ENCODE measurements around the gene RUNX2.

DNA sequence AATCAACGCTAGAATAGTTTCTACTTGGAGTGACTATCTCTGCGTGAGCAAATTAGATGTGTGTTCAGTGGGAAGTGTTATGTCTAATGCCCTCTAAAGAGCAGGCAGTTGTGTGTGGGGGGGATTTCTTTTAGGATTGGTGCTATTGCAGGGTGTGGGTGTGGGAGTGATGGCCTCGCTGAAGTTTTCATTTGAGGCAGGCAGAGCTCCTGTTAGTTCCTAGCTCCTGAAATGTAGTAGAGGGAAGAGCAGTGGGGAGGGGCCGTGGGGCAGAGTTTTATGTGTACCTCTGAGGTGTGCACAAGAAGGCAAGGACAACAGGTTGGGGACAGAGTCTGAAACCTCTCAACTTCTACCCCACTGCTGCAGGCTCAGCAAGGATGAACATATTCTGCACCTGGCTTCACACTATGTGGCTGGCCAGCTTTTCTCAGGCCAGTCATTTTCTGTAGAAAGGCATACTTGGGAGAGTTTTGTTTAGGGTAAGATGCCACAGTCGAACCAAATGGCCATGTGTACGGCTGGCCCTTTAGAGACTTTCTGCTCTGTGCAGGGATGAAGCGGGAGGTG, 278.8 kb downstream of the RUNX2 start:
- TF ChIP-seq ZFP3 (CRISPR knock-in tag; IDR thresholded peaks at IDR 0.05) (no peak), ARNTL (CRISPR knock-in tag; IDR thresholded peaks at IDR 0.05; ENCODE audit: borderline replicate concordance, low read depth) (no peak), TCF4 (CRISPR knock-in tag; IDR thresholded peaks at IDR 0.05; ENCODE audit: borderline replicate concordance) (no peak), ZFP30 (CRISPR knock-in tag; IDR thresholded peaks at IDR 0.05) (no peak), POU6F1 (CRISPR knock-in tag; IDR thresholded peaks at IDR 0.05; ENCODE audit: borderline replicate concordance, low read depth) (no peak), BACH2 (CRISPR knock-in tag; IDR thresholded peaks at IDR 0.05; ENCODE audit: borderline replicate concordance) (no peak), GLIS3 (CRISPR knock-in tag; IDR thresholded peaks at IDR 0.05) (no peak), PATZ1 (CRISPR knock-in tag; IDR thresholded peaks at IDR 0.05; ENCODE audit: borderline replicate concordance) (no peak), ISL1 (CRISPR knock-in tag; IDR thresholded peaks at IDR 0.05) (no peak), PPARA (CRISPR knock-in tag; IDR thresholded peaks at IDR 0.05; ENCODE audit: borderline replicate concordance) (no peak), RARB (CRISPR knock-in tag; IDR thresholded peaks at IDR 0.05) (no peak), TOX (CRISPR knock-in tag; IDR thresholded peaks at IDR 0.05; ENCODE audit: borderline replicate concordance) (no peak), ZNF565 (CRISPR knock-in tag; conservative IDR thresholded peaks at IDR 0.05; ENCODE audit: low read depth) (no peak), CSDC2 (CRISPR knock-in tag; IDR thresholded peaks at IDR 0.05) (no peak)
